Osteocyte (in vitro differentiated cells): ENCODE results near the gene CD44. TPM values are rescaled to one million over a fixed set of nuclear protein-coding genes. Genes with fewer than 3 reads are reported as not detected.
"Not testable (repeated sequence)": the region's sequence is repeated elsewhere in the genome, so short reads cannot be mapped to it uniquely, and the experiment has no call there.

ENCODE experiments used
- DNase-seq: peaks from one replicate; pipeline ENCODE4 v3.0.0; 2021; ENCODE audit warnings: mixed read lengths; ENCODE audit not compliant: unreplicated experiment; ENCODE audit errors: extremely low spot score
- H3K27ac Mint-ChIP-seq: one replicate; pipeline ENCODE4 v1.8.0; 2021; ENCODE audit warnings: mild to moderate bottlenecking, mixed read lengths; ENCODE audit not compliant: unreplicated experiment
- H3K27me3 Mint-ChIP-seq: one replicate; pipeline ENCODE4 v1.8.0; 2021; ENCODE audit warnings: mixed read lengths; ENCODE audit not compliant: unreplicated experiment
- H3K36me3 Mint-ChIP-seq: one replicate; pipeline ENCODE4 v1.8.0; 2021; ENCODE audit warnings: mixed read lengths; ENCODE audit not compliant: unreplicated experiment
- H3K4me1 Mint-ChIP-seq: one replicate; pipeline ENCODE4 v1.8.0; 2021; ENCODE audit warnings: mixed read lengths; ENCODE audit not compliant: unreplicated experiment
- H3K4me3 Mint-ChIP-seq: one replicate; pipeline ENCODE4 v1.8.0; 2021; ENCODE audit warnings: mild to moderate bottlenecking, moderate library complexity, mixed read lengths; ENCODE audit not compliant: unreplicated experiment
- H3K9me3 Mint-ChIP-seq: one replicate; pipeline ENCODE4 v1.8.0; 2021; ENCODE audit warnings: mixed read lengths; ENCODE audit not compliant: unreplicated experiment
- CTCF ChIP-seq: fragments of 200-600 bp; sonication (generic); IDR thresholded peaks from 2 replicates; pipeline ENCODE4 v1.5.0; 2021; ENCODE audit warnings: antibody characterized with exemption, mild to moderate bottlenecking, moderate library complexity
- total RNA-seq: library from RNA; stranded (reverse); gene quantifications from 2 replicates; pipeline ENCODE4 v1.2.1, GENCODE V29; 2021

Gene CD44
- total RNA-seq, 1 donor from 2014 or later: 283 TPM

- Mint-ChIP-seq H3K36me3 (no peaks in the 10 kb centered on the region), H3K9me3 (no peaks in the 10 kb centered on the region), H3K27me3 (no peaks in the 10 kb centered on the region), H3K4me1 (peaks cover 13% of the 10 kb centered on the region), H3K4me3 (no peak overlapping the region), H3K27ac (no peak overlapping the region)
- no peak for TF ChIP-seq CTCF
- DNase-seq: no peak
Measured at GRCh38 chr11:35106595-35106994, 32.4 kb upstream of the CD44 start.

GRCh38 chr11:35107861-35108260 lies 31.1 kb upstream of the CD44 start:
- no peak for TF ChIP-seq CTCF
- Mint-ChIP-seq H3K4me3 (no peak overlapping the region), H3K9me3 (no peaks in the 10 kb centered on the region), H3K36me3 (no peaks in the 10 kb centered on the region), H3K27me3 (no peaks in the 10 kb centered on the region), H3K27ac (no peak overlapping the region), H3K4me1 (peaks cover 9% of the 10 kb centered on the region)
- no peak for DNase-seq

GRCh38 chr11:35108336-35108735 lies 30.6 kb upstream of the CD44 start:
- DNase-seq, H3K36me3 Mint-ChIP-seq, H3K27me3 Mint-ChIP-seq, H3K9me3 Mint-ChIP-seq, H3K4me1 Mint-ChIP-seq, H3K27ac Mint-ChIP-seq, H3K4me3 Mint-ChIP-seq: not testable (repeated sequence)

GRCh38 chr11:35109041-35109440 lies 29.9 kb upstream of the CD44 start:
- no peak for TF ChIP-seq CTCF
- H3K27ac Mint-ChIP-seq: no peak overlapping the region
- no peak overlapping the region for H3K4me3 Mint-ChIP-seq
- no peaks in the 10 kb centered on the region for H3K36me3 Mint-ChIP-seq
- H3K27me3 Mint-ChIP-seq: no peaks in the 10 kb centered on the region
- H3K4me1 Mint-ChIP-seq: peaks cover 9% of the 10 kb centered on the region
- DNase-seq: no peak
- no peaks in the 10 kb centered on the region for H3K9me3 Mint-ChIP-seq

GRCh38 chr11:35109827-35110226 lies 29.1 kb upstream of the CD44 start:
- no peak overlapping the region for H3K27ac Mint-ChIP-seq
- no peak overlapping the region for H3K4me3 Mint-ChIP-seq
- no peak for DNase-seq
- H3K27me3 Mint-ChIP-seq: no peaks in the 10 kb centered on the region
- no peaks in the 10 kb centered on the region for H3K9me3 Mint-ChIP-seq
- no peaks in the 10 kb centered on the region for H3K36me3 Mint-ChIP-seq
- TF ChIP-seq CTCF: no peak
- H3K4me1 Mint-ChIP-seq: peaks cover 9% of the 10 kb centered on the region
